Endothelial cell of umbilical vein (primary cell): ENCODE data around the gene NRXN3. TPM values are rescaled to one million over a fixed set of nuclear protein-coding genes. Genes with fewer than 3 reads are reported as not detected.

ENCODE experiments used
- BruUV-seq: library from RNA; stranded (reverse); fragments of 400-500 nt; replicated peaks from 2 replicates; lab custom pipeline; 2021; lab: Mats Ljungman, UMichigan
- CTCF ChIA-PET: fragments of 300-600, 350-600 bp; sonication (Branson Sonifier 250); formaldehyde crosslinking; loops from one replicate; lab custom pipeline; 2021; ENCODE audit warnings: antibody characterized with exemption, inconsistent platforms; lab: Charles Lee
- POLR2A ChIA-PET: fragments of 300-600, 350-600 bp; sonication (Branson Sonifier 250); formaldehyde crosslinking; loops from one replicate; lab custom pipeline; 2021; ENCODE audit warnings: antibody characterized with exemption, inconsistent platforms; lab: Charles Lee
- DNase-seq: peaks from one replicate; pipeline ENCODE4 v3.0.0-alpha.2; 2011; ENCODE audit warnings: low read depth, low spot score
- FAIRE-seq: peaks from 2 replicates; lab custom pipeline; 2011; peaks lifted over from hg19 to GRCh38; lab: Jason Lieb, UNC
- H2AFZ ChIP-seq: 2 replicates; pipeline ENCODE4 v1.6.0; 2012; ENCODE audit warnings: low read depth, low read length, control low read depth, inconsistent platforms
- H3K27ac ChIP-seq: 2 replicates; pipeline ENCODE4 v1.5.1; 2011; ENCODE audit warnings: low read depth, mild to moderate bottlenecking, control low read depth, low read length, moderate library complexity; ENCODE audit not compliant: insufficient read depth
- H3K27me3 ChIP-seq, 2 experiments: 2 replicates each; pipeline versions ENCODE4 v1.6.0 to v1.6.1; 2011; ENCODE audit warnings: low read length in 2 of 2, mixed read lengths in 1 of 2; ENCODE audit not compliant: control insufficient read depth in 2 of 2, insufficient read depth in 2 of 2
- H3K36me3 ChIP-seq, 2 experiments: 2 replicates in 1 of 2; 3 replicates in 1 of 2; pipeline ENCODE4 v1.5.1; 2011; ENCODE audit warnings: low read length in 2 of 2, mild to moderate bottlenecking in 1 of 2, moderate library complexity in 1 of 2; ENCODE audit not compliant: control insufficient read depth in 2 of 2, insufficient read depth in 2 of 2; ENCODE audit errors: extremely low read depth in 1 of 2
- H3K4me1 ChIP-seq: 3 replicates; pipeline ENCODE4 v1.5.1; 2011; ENCODE audit warnings: mild to moderate bottlenecking, low read length; ENCODE audit not compliant: control insufficient read depth, insufficient read depth; ENCODE audit errors: extremely low read depth
- H3K4me2 ChIP-seq: 2 replicates; pipeline ENCODE4 v1.6.1; 2011; ENCODE audit warnings: low read length, control low read depth, mixed read lengths; ENCODE audit not compliant: insufficient read depth
- H3K4me3 ChIP-seq, 3 experiments: fragments of 200-600 bp in 1 of 3; sonication (generic), shearing (Covaris generic) in 1 of 3; replicated peaks in 1 of 3; 2 replicates each; pipeline ENCODE4 v1.5.1; 2011 to 2016; ENCODE audit warnings: control low read depth in 3 of 3, low read length in 3 of 3, mild to moderate bottlenecking in 2 of 3, inconsistent platforms in 1 of 3, low read depth in 1 of 3, moderate library complexity in 1 of 3; ENCODE audit not compliant: insufficient read depth in 1 of 3
- H3K79me2 ChIP-seq: 2 replicates; pipeline ENCODE4 v1.6.0; 2012; ENCODE audit warnings: low read length, inconsistent platforms; ENCODE audit not compliant: control insufficient read depth, insufficient read depth
- H3K9ac ChIP-seq: replicated peaks from 2 replicates; pipeline ENCODE3; 2011; ENCODE audit warnings: low read length, control low read depth; ENCODE audit not compliant: insufficient read depth; ENCODE audit errors: extremely low read depth
- H3K9me1 ChIP-seq: replicated peaks from 3 replicates; pipeline ENCODE4 v1.6.0; 2011; ENCODE audit warnings: mild to moderate bottlenecking, low read length; ENCODE audit not compliant: control insufficient read depth, insufficient read depth; ENCODE audit errors: extremely low read depth
- H3K9me3 ChIP-seq: replicated peaks from 2 replicates; pipeline ENCODE4 v1.5.1; 2012; ENCODE audit warnings: low read length, inconsistent platforms; ENCODE audit not compliant: control insufficient read depth, insufficient read depth
- H4K20me1 ChIP-seq: replicated peaks from 2 replicates; pipeline ENCODE3; 2011; ENCODE audit warnings: mild to moderate bottlenecking, low read length; ENCODE audit not compliant: control insufficient read depth, insufficient read depth; ENCODE audit errors: extremely low read depth
- CTCF ChIP-seq, 2 donors: IDR thresholded peaks; 1 replicate in 1 of 2; 2 replicates in 1 of 2; pipeline ENCODE4 v1.5.1; 2011; ENCODE audit warnings: low read length in 2 of 2, mild to moderate bottlenecking in 2 of 2, moderate library complexity in 2 of 2, control low read depth in 1 of 2, inconsistent platforms in 1 of 2, low read depth in 1 of 2; ENCODE audit not compliant: insufficient read depth in 1 of 2; ENCODE audit errors: extremely low read depth in 1 of 2
- EZH2 ChIP-seq: IDR thresholded peaks from 2 replicates; pipeline ENCODE4 v1.6.1; 2012; ENCODE audit warnings: borderline replicate concordance, low read depth, mild to moderate bottlenecking, moderate library complexity, low read length, inconsistent platforms; ENCODE audit not compliant: severe bottlenecking
- FOS ChIP-seq: IDR thresholded peaks from 2 replicates; pipeline ENCODE4 v1.6.1; 2011; ENCODE audit warnings: mild to moderate bottlenecking, low read length, moderate library complexity, borderline replicate concordance; ENCODE audit not compliant: insufficient read depth
- GATA2 ChIP-seq: IDR thresholded peaks from 2 replicates; pipeline ENCODE4 v1.7.0; 2011; ENCODE audit warnings: low read depth, mild to moderate bottlenecking, moderate library complexity, mixed read lengths, low read length; ENCODE audit not compliant: insufficient read length, insufficient read depth
- JUN ChIP-seq: IDR thresholded peaks from 2 replicates; pipeline ENCODE4 v1.6.1; 2011; ENCODE audit warnings: borderline replicate concordance, low read depth; ENCODE audit not compliant: insufficient read length, insufficient read depth
- MAX ChIP-seq: IDR thresholded peaks from 2 replicates; pipeline ENCODE4 v1.6.1; 2011; ENCODE audit not compliant: insufficient read depth, insufficient read length
- MYC ChIP-seq: IDR thresholded peaks from one replicate; pipeline ENCODE4 v1.6.1; 2011; ENCODE audit warnings: mild to moderate bottlenecking, low read depth, low read length
- POLR2A ChIP-seq: IDR thresholded peaks from 2 replicates; pipeline ENCODE4 v1.6.1; 2012; ENCODE audit warnings: low read depth, mild to moderate bottlenecking, control low read depth, low read length
- POLR2AphosphoS5 ChIP-seq: IDR thresholded peaks from 2 replicates; pipeline ENCODE4 v1.6.1; 2012; ENCODE audit warnings: low read depth, mild to moderate bottlenecking, control low read depth, low read length, moderate library complexity; ENCODE audit not compliant: insufficient read depth
- dilution Hi-C: fragments of 300-500 bp; cut with MboI; formaldehyde crosslinking; loops from one replicate; pipeline ENCODE4 v1.15.0; 2019; ENCODE audit warnings: low sequenced_read_pairs; ENCODE audit not compliant: extremely low pct_ligation_motif_present
- intact Hi-C: fragments of 100-400 bp; cut with micrococcal nuclease; formaldehyde crosslinking; loops from one replicate; pipeline ENCODE4 v1.10.0; 2022
- polyA plus RNA-seq, 4 experiments: library from polyadenylated mRNA; depleted of rRNA in 3 of 4; stranded (reverse) in 3 of 4; unstranded in 1 of 4; fragments of >200 nt; gene quantifications; 2 replicates each; pipeline versions ENCODE4 v1.2.1 to v1.2.3, GENCODE V29; 2011 to 2012; ENCODE audit warnings: missing spikeins in 1 of 4
- total RNA-seq: library from RNA; stranded (reverse); gene quantifications from 2 replicates; pipeline ENCODE4 v1.2.3, GENCODE V29; 2021

The NRXN3 gene
- total and polyA plus RNA-seq, 2 donors (not counting 3 experiments of a cell fraction or from before 2014, with no cell fraction given), result 0.72 to 4.2 TPM

GRCh38 chr14:78872837-78873236 lies 702.7 kb downstream of the NRXN3 start:
- Histone ChIP-seq H3K9me3 (no peaks in the 10 kb centered on the region), H4K20me1 (no peaks in the 10 kb centered on the region), H3K9me1 (no peaks in the 10 kb centered on the region), H3K36me3 (no peaks in the 10 kb centered on the region), H3K79me2 (no peaks in the 10 kb centered on the region), H3K27me3 (no peaks in the 10 kb centered on the region), H3K4me2 (no peak overlapping the region), H2AFZ (no peak overlapping the region), H3K4me3 (no peak overlapping the region), H3K9ac (no peak overlapping the region), H3K27ac (no peak overlapping the region), H3K4me1 (no peaks in the 10 kb centered on the region)
- intact Hi-C loops, result no loop called here
- POLR2A ChIA-PET, result no interaction called here
- dilution Hi-C loops, result no loop called here
- no peak for TF ChIP-seq POLR2AphosphoS5
- no peak for TF ChIP-seq MAX
- no peak for TF ChIP-seq GATA2
- TF ChIP-seq MYC, result no peak
- TF ChIP-seq EZH2, result no peak
- no peak for TF ChIP-seq JUN
- TF ChIP-seq POLR2A, result no peak
- TF ChIP-seq FOS, result no peak
- no peak for TF ChIP-seq CTCF (IDR thresholded peaks at IDR 0.05; ENCODE audit: extremely low read depth in 1 of 2, insufficient read depth in 1 of 2, low read depth in 1 of 2, low read length in 2 of 2)
- no peak for DNase-seq
- CTCF ChIA-PET, result no interaction called here
- FAIRE-seq, result no peak
- BruUV-seq, result no TSS peak
